ENCODE data around the gene CALML3. TPM values are rescaled to one million over a fixed set of nuclear protein-coding genes. Genes with fewer than 3 reads are reported as not detected.

The CALML3 gene
- total RNA-seq, 4 donors from 2014 or later: not detected

DNA sequence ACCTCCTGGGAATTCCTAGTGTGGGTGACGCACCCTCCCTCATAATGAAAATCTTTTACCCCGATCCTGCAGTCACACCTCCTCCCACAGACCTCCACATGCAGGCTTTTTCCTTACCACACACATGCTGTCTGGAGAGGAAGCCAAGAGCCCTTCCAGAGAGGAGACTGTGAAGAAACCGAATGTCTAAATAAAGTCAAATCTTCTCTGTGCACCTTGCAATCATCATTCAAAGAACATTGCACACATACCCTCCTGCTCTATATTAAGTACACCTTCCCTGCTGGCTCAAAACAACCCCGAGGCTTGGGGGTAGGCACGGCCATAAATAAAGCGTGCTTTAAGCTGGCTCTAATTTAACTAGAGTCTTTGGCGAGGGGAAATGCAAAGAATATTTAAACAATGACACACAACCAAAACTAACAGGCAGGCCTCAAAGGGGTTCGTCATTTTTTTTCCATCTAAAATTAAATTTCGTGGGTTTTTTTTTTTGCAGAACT, 34.9 kb downstream of the CALML3 start:
- TF ChIP-seq, protein P1, sequence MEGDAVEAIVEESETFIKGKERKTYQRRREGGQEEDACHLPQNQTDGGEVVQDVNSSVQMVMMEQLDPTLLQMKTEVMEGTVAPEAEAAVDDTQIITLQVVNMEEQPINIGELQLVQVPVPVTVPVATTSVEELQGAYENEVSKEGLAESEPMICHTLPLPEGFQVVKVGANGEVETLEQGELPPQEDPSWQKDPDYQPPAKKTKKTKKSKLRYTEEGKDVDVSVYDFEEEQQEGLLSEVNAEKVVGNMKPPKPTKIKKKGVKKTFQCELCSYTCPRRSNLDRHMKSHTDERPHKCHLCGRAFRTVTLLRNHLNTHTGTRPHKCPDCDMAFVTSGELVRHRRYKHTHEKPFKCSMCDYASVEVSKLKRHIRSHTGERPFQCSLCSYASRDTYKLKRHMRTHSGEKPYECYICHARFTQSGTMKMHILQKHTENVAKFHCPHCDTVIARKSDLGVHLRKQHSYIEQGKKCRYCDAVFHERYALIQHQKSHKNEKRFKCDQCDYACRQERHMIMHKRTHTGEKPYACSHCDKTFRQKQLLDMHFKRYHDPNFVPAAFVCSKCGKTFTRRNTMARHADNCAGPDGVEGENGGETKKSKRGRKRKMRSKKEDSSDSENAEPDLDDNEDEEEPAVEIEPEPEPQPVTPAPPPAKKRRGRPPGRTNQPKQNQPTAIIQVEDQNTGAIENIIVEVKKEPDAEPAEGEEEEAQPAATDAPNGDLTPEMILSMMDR (IDR thresholded peaks at IDR 0.05; ENCODE audit: low read depth): no peak

GRCh38 chr10:5560142-5560816, 35.5 kb downstream of the CALML3 start:
- TF ChIP-seq, protein P1 (IDR thresholded peaks at IDR 0.05; ENCODE audit: low read depth): no peak

- TF ChIP-seq, protein P1 (IDR thresholded peaks at IDR 0.05; ENCODE audit: low read depth): no peak
Observed at GRCh38 chr10:5560817-5561703, 36.3 kb downstream of the CALML3 start.

- TF ChIP-seq, protein P1 (IDR thresholded peaks at IDR 0.05; ENCODE audit: low read depth): no peak
Observed at GRCh38 chr10:5561704-5562645, 37.2 kb downstream of the CALML3 start.

- TF ChIP-seq, protein P1 (IDR thresholded peaks at IDR 0.05; ENCODE audit: low read depth): no peak
Observed at GRCh38 chr10:5563321-5563961, 38.7 kb downstream of the CALML3 start.

GRCh38 chr10:5563991-5564536, 39.3 kb downstream of the CALML3 start:
- TF ChIP-seq, protein P1 (IDR thresholded peaks at IDR 0.05; ENCODE audit: low read depth): no peak

All from subcutaneous adipose tissue (tissue), 4 donors.